ENCODE data around the gene CDKN2AIP. TPM values are rescaled to one million over a fixed set of nuclear protein-coding genes. Genes with fewer than 3 reads are reported as not detected.
"Not testable (repeated sequence)": the region's sequence is repeated elsewhere in the genome, so short reads cannot be mapped to it uniquely, and the experiment has no call there.

CDKN2AIP gene
- total and polyA plus RNA-seq, 8 donors, result 11.0 to 44.3 (median 22.3) TPM

- TF ChIP-seq EP300 (IDR thresholded peaks at IDR 0.05) (no peak), POLR2A (IDR thresholded peaks at IDR 0.05) (no peak), CTCF (IDR thresholded peaks at IDR 0.05) (no peak), POLR2AphosphoS5 (IDR thresholded peaks at IDR 0.05) (no peak)
- peak overlapping the region in 1 of 5 donors; percentile 2 for H3K27ac ChIP-seq
- WGBS, 5 donors, result 29 to 52% (median 36%) methylated on average over 4 of the region's 4 CpGs
- no peaks in the 10 kb centered on the region for H3K27me3 ChIP-seq
- intact Hi-C loops (cut with DNase I; ENCODE audit: low total_unique reads), result loop anchor here (10.0 kb wide), 1 partner anchor 134 kb away; no protein-coding TSS in a partner anchor
- H3K4me1 ChIP-seq, result peaks cover 0 to 15% (median 13%) of the 10 kb centered on the region in 4 donors
- H3K36me3 ChIP-seq, result no peaks in the 10 kb centered on the region
- H3K4me3 ChIP-seq, result no peak overlapping the region
- H3K9me3 ChIP-seq, result no peaks in the 10 kb centered on the region
- peak in 1 of 2 donors; percentile 55 for DNase-seq
Observed at GRCh38 chr4:183470821-183471220, 26.4 kb downstream of the CDKN2AIP start.

GRCh38 chr4:183471946-183472708 is 27.7 kb downstream of the CDKN2AIP start:
- Histone ChIP-seq H3K9me3 (no peaks in the 10 kb centered on the region), H3K27ac (no peak overlapping the region), H3K36me3 (no peaks in the 10 kb centered on the region), H3K27me3 (no peaks in the 10 kb centered on the region), H3K4me3 (no peak overlapping the region), H3K4me1 (peaks cover 0 to 15% (median 13%) of the 10 kb centered on the region in 4 donors)
- peak; percentile 90 for DNase-seq
- TF ChIP-seq EP300 (IDR thresholded peaks at IDR 0.05), result no peak
- TF ChIP-seq POLR2AphosphoS5 (IDR thresholded peaks at IDR 0.05), result no peak
- peak in 5 of 7 experiments; percentile 66 to 93 (median 88) for TF ChIP-seq CTCF (IDR thresholded peaks at IDR 0.05)
- no peak for TF ChIP-seq POLR2A (IDR thresholded peaks at IDR 0.05)
- intact Hi-C loops (cut with DNase I; ENCODE audit: low total_unique reads), result loop anchor here (10.0 kb wide), 1 partner anchor 133 kb away; no protein-coding TSS in a partner anchor
- 16 to 25% (median 16%) methylated on average over 12 of the region's 12 CpGs for WGBS, 5 donors

- Histone ChIP-seq H3K9me3 (no peaks in the 10 kb centered on the region), H3K27ac (no peak overlapping the region), H3K4me3 (no peak overlapping the region), H3K4me1 (no peaks in the 10 kb centered on the region), H3K27me3 (no peaks in the 10 kb centered on the region), H3K36me3 (no peaks in the 10 kb centered on the region)
- no peak for TF ChIP-seq EP300 (IDR thresholded peaks at IDR 0.05)
- TF ChIP-seq POLR2A (IDR thresholded peaks at IDR 0.05), result no peak
- no peak for TF ChIP-seq CTCF (IDR thresholded peaks at IDR 0.05)
- TF ChIP-seq POLR2AphosphoS5 (IDR thresholded peaks at IDR 0.05), result no peak
- intact Hi-C loops (cut with DNase I; ENCODE audit: low total_unique reads), result loop anchor here (10.0 kb wide), 1 partner anchor 127 kb away; no protein-coding TSS in a partner anchor
- WGBS, 5 donors, result 37 to 54% (median 49%) methylated on average over 5 of the region's 5 CpGs
- DNase-seq, result no peak
Observed at GRCh38 chr4:183478123-183478522, 33.7 kb downstream of the CDKN2AIP start.

DNA sequence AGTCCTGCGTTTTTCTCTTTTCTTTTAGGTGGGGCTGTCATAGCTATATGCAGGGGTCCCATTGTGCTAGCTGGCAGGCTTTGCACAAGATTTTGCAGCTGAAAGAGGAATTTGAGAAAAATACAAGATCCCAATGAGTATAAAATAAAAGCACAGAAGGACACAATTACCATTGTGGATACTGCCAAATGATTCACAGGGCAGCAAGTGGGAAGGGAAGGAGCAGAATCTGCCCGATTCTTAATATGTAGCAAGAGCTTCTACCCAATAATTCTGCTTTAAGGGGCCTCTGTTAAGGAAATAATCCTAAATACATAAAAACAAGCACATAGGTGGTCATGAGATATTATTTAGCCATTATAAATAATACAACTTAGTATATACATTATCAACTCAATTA is 34.5 kb downstream of the CDKN2AIP start:
- no peak for TF ChIP-seq POLR2A (IDR thresholded peaks at IDR 0.05)
- TF ChIP-seq CTCF (IDR thresholded peaks at IDR 0.05), result no peak
- no peak for TF ChIP-seq POLR2AphosphoS5 (IDR thresholded peaks at IDR 0.05)
- no peak for TF ChIP-seq EP300 (IDR thresholded peaks at IDR 0.05)
- intact Hi-C loops (cut with DNase I; ENCODE audit: low total_unique reads), result loop anchor here (10.0 kb wide), 1 partner anchor 126 kb away; no protein-coding TSS in a partner anchor

GRCh38 chr4:183482515-183483095 is 38.2 kb downstream of the CDKN2AIP start:
- DNase-seq; H3K9me3 ChIP-seq; H3K4me3 ChIP-seq; H3K27me3 ChIP-seq; H3K27ac ChIP-seq; H3K4me1 ChIP-seq; H3K36me3 ChIP-seq; intact Hi-C loops (cut with DNase I; ENCODE audit: low total_unique reads): not testable (repeated sequence)
- 90 to 99% (median 96%) methylated on average over 2 to 33 of the region's 33 CpGs for WGBS, 5 donors

More for the DNA sequence above, 34.5 kb downstream of the CDKN2AIP start:
- Histone ChIP-seq H3K4me3 (no peak overlapping the region), H3K27ac (no peak overlapping the region), H3K36me3 (no peaks in the 10 kb centered on the region), H3K27me3 (no peaks in the 10 kb centered on the region), H3K4me1 (no peaks in the 10 kb centered on the region), H3K9me3 (no peaks in the 10 kb centered on the region)
- no peak for DNase-seq
- 74 to 90% (median 86%) methylated on average over 2 of the region's 2 CpGs for WGBS, 5 donors

All from stomach (tissue), 9 donors.